Kidney glomerular epithelial cell (primary cell): ENCODE results near the gene AOAH.
"Not testable (repeated sequence)": the region's sequence is repeated elsewhere in the genome, so short reads cannot be mapped to it uniquely, and the experiment has no call there.

Experiments
- DNase-seq: peaks from one replicate; lab custom pipeline; 2025; lab: John Stamatoyannopoulos, UW

Gene AOAH

DNA sequence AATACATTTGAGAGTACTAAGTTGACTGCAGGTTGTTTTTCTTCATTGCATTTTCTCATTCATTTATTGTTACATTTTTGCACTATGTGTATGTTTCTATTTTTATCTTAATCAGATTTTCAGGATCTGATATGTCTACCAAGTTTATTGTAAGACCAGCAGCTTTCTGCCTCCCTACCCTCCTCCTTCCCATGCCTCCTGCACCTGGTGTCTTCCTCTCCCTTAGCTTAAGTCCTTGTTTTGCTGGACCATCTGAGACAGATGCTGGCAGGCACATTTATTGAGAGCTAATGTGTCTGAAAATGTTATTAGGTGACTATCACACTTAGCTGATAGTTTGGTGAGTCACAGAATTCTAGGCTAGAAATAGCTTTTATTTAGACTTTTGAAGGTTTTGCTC is 255.1 kb downstream of the AOAH start:
- no peak for DNase-seq

DNA sequence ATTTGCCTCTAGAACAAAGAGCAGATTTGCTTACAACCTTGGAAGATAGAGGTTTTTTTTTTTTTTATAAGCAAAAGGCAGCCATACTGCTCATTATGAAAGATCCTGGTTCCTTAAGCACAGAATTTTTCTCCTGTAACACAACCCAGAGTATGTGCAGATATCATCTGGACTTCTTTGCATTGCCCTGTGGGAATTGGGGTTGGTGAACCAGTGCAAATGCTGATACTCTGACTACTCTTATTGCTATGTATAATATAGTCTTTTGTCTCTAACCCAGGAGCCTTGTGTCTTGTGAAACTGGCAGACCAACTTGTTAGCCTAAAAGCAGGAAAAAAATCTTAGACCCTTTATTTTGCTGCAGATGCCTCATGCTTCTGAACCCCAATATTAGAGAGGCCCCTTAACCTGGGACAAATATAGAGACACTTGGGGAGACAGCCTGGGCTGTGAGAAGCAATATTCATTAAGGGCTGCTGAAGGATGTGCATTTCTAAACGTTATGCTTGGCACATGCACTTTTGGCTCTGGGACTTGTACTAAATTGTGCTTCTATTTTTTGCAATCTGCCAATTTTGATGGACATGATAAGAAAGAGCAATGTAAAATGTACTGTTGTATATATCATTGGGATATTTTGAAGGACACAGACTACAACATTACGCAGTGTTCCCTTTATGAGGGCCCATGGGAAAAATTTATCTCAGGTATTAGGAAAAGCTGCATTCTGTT is 255.8 kb downstream of the AOAH start:
- no peak for DNase-seq

DNA sequence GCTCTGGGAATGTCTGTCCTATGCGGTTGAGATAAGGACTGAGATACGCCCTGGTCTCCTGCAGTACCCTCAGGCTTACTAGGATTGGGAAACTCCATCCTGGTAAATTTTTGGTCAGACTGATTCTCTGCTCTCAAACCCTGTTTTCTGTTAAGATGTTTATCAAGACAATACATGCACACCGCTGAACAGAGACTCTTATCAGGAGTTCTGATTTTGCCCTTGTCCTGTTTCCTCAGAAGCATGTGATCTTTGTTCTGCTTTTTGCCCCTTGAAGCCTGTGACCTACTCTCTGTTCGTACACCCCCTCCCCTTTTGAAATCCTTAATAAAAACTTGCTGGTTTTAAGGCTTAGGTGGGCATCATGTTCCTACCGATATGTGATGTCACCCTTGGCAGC is 258.3 kb downstream of the AOAH start:
- DNase-seq: not testable (repeated sequence)

DNA sequence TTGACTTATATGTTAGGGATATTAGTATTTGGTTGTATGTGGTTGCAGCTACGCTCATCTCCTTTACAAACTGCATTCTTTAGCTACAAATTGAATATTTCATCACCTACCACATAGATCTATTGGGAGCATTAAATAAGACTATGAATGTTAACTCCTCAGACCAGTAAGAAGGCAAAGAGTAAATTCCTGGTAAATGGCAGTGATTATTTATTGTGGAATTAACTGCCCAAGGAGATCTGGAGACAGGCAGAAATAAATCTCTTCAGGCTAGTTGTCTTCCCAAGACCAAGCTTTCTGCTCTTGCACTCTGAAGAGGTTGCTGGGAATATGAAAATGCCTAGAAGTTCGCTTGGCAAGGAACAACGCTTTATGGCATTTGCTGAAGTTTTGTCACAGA is 260.0 kb downstream of the AOAH start:
- DNase-seq: no peak
